ENCODE measurements around the gene R3HDM4.
"Not testable (repeated sequence)": the region's sequence is repeated elsewhere in the genome, so short reads cannot be mapped to it uniquely, and the experiment has no call there.

GRCh38 chr19:853614-854220 lies 59.3 kb downstream of the R3HDM4 start:
- TF ChIP-seq CTCF, POLR2A (IDR thresholded peaks at IDR 0.05): not testable (repeated sequence)
